ENCODE results near the gene SP7. TPM values are rescaled to one million over a fixed set of nuclear protein-coding genes. Genes with fewer than 3 reads are reported as not detected.
"Not testable (repeated sequence)": the region's sequence is repeated elsewhere in the genome, so short reads cannot be mapped to it uniquely, and the experiment has no call there.

The SP7 gene
- total RNA-seq, 1 donor from 2014 or later = not detected

DNA sequence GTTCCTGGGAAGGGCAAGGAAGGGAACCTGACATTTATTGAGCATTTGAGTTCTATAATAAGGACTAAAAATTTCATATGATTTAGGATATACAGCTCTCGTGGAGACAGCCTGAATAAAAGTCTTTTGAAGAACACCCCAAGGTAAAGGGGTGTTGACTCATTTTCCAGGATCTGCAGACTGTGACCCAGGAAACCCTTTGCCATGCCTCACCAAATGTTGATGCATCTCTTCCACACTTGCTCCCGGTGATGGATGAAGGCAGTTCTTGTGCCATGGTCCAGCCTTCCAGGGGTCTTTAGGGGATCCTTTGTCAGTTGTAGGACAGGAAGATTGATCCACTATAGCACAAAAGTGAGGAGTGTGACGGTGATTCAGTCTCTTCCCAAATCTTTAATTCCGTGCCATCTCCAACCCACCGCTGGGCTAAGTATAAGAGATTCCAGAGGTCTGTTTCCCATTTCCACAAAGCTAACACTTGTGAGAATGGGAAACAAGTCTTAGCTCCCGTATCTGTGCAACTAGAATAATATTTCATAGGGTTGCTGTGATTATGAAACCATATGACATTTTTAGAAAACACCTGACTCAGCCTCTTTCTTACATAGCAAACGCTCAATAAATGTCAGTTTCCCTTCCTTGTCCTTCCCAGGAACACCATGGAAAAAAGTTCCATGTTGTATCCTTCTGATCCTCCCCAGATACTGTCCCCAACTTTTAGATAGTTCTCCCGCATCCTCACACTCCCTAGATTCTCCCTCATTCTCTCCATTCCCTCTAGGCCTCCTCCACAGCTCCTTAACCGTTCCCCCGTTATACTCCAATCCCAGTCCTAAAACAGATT, 15.6 kb downstream of the SP7 start:
- peak in 1 of 2 donors; percentile 20 for DNase-seq (ENCODE audit: low read depth in 2 of 2)

DNA sequence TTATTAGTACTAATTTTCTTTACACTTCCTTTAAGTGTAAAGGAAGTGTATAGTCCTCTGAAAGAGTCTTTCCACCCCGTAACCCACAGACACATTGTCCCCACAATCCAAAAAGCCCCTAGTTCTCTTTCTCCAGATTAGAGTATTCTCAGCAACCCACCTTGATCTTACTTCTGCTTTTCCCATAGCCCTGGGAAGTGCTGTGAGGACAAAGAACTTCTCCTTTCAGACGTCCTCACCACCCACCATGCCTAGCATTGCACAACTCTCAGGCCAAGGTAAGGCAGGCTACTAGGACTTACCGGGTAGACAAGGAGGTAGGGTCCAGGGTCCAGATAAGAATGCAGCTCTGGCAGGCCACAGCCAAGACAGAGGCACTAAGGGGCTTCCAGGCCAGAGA, 22.2 kb downstream of the SP7 start:
- no peak for DNase-seq (ENCODE audit: low read depth in 2 of 2)

DNA sequence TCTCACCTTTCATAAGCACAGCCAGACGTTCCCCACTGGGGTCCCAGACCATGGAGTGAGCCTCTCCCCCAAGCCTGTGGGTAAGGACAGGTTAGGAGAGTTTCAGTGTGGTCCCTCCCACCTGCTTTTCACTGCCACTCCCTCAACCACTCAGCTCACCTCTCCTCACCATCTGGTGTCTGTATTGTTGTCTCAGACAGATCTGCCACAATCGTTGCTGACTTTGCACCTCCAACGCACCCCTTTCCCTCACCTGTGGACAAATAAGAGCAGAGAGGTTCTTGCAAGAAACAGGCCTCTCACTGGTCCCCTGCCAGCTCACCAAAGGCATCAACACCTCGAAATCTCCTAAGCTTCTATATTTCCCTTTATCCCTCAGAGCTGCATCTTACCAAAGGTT, 27.9 kb downstream of the SP7 start:
- DNase-seq (ENCODE audit: low read depth in 2 of 2) = no peak

DNA sequence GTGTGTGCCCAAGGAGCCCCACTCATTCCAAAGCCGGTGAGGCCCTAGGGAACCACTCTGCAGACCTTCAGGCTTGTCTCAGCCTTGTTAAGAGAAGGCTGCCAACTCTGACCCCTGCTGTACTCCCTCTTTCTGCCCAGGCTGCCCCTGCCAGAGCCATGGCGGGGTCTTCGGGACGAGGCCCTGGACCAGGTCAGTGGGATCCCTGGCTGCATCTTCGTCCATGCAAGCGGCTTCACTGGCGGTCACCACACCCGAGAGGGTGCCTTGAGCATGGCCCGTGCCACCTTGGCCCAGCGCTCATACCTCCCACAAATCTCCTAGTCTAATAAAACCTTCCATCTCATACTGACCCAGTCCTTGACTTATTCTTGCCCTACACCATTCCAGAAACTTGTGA, 29.3 kb downstream of the SP7 start:
- DNase-seq (ENCODE audit: low read depth in 2 of 2) = no peak

DNA sequence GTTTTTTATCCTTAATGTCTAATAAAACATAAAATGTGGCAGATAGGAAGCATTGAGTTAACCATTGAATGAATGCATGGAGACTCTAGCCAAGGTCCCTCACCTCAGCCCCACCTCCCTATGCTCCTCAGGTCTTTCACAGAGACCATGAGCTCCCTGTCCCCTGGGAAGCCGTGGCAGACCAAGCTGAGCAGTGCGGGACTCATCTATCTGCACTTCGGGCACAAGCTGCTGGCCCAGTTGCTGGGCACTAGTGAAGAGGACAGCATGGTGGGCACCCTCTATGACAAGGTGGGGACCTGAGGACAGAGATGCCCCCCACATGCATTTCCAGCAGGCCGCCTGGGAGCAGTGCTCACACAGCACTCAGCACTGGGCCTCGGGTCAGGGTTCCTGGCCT, 33.3 kb downstream of the SP7 start:
- DNase-seq (ENCODE audit: low read depth in 2 of 2) = no peak

DNA sequence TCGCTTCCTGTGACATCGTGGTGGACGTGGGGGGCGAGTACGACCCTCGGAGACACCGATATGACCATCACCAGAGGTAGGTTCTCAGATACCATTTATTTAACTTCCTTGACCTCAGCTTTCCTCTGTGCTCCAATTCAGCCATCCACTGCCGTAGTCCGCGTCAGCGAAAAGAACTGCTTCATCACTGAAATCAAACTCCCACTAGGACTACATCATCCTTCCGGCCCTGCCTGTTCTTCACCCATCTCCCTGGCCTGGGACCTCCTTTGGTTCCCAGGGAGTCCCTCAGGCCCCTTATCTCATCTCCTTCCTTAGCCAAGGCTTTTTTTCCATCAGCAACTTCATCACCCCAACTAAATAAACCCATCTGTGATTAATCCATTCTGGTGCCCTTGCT, 36.0 kb downstream of the SP7 start:
- DNase-seq (ENCODE audit: low read depth in 2 of 2) = peak in 1 of 2 donors; percentile 61

DNA sequence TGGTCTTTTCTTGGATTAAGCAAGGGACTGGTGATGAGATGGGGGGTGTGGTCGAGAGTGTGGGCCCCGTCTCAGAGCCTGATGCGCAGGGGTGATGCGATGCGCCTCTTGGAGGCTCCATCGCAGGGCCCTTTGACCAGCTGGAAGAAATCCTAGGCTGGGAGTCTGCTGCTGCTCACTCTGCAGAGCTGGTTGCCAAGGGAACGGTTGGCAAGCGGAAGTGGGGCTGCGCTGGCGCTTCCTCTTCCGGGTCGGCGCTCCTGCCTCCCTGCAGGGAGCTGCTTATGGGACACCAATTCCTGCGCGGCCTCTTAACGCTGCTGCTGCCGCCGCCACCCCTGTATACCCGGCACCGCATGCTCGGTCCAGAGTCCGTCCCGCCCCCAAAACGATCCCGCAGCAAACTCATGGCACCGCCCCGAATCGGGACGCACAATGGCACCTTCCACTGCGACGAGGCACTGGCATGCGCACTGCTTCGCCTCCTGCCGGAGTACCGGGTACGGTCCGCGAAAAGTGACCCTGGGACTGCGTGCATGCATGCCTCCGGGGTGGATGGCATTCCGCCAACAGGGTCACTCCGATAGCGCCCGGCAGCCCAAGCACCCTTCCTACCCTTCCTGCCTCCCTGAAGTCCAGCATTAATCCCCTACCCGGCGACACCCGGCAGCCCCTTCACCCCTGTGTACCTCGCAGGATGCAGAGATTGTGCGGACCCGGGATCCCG, 36.5 kb downstream of the SP7 start, which contains the start of gene MYG1:
MYG1 (plus strand) TSS at position 242 of the 727 bp plus-strand sequence; CDS start at position 285, 43 bp downstream.
- peak; percentile 90 to 91 for DNase-seq (ENCODE audit: low read depth in 2 of 2)

DNA sequence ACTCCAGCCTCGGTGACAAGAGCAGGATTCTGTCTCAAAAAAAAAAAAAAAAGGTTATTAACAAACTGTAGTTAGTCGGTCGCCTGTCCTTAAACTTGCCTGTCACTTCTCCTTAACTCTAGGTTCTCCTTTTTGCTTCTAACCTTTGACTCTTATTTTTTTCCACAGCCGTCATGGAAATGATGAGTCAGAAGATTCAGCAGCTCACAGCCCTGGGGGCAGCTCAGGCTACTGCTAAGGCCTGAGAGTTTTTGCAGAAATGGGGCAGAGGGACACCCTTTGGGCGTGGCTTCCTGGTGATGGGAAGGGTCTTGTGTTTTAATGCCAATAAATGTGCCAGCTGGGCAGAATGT, 37.1 kb downstream of the SP7 start:
- peak; percentile 74 to 84 for DNase-seq (ENCODE audit: low read depth in 2 of 2)

DNA sequence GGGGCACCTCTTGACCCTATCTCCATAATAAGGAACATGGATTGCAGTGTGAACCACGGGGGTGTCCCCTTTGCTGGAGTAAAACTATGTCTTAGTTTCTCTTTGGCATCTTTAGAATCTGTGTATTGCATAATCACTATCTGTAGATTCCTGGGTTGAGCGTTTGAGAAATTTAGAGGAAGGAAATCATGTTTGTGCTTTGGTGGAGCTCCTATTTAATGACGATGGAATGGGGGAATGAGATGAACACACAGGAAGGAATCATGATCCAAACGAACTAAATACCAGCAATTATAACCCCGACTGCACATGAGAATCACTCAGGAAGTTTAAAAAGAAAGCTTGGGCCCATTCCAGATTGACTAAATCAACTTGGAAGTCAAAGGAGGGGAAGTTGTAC, 38.0 kb downstream of the SP7 start:
- DNase-seq (ENCODE audit: low read depth in 2 of 2) = peak in 1 of 2 donors; percentile 94

DNA sequence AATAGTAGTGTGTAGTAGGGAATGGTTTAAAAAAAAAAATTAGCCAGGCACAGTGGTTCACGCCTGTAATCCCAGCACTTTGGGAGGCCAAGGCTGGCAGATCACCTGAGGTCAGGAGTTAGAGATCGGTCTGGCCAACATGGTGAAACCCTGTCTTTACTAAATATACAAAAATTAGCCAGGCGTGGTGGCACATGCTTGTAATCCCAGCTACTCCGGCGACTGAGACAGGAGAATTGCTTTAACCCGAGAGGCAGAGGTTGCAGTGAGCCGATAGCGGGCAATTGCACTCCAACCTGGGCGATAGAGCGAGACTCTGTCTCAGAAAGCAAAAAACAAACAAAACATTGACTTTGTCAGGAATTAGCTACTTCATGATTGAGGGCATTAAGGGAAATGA, 39.0 kb downstream of the SP7 start:
- DNase-seq (ENCODE audit: low read depth in 2 of 2) = not testable (repeated sequence)

DNA sequence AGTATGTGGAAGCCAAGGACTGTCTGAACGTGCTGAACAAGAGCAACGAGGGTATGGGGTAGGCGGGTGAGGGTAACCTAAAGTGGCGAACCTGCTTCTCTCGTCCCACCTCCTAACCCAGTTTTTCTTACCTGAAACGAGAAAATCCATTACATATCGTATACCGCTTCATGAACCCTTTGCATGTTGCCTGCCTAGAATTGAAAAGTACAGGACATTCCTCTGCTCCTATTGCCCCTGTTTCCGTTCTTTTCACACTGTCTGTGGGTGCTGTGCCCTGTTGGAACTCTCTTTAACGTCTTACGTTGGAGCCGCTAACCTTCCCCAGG, 40.3 kb downstream of the SP7 start:
- DNase-seq (ENCODE audit: low read depth in 2 of 2) = no peak

DNA sequence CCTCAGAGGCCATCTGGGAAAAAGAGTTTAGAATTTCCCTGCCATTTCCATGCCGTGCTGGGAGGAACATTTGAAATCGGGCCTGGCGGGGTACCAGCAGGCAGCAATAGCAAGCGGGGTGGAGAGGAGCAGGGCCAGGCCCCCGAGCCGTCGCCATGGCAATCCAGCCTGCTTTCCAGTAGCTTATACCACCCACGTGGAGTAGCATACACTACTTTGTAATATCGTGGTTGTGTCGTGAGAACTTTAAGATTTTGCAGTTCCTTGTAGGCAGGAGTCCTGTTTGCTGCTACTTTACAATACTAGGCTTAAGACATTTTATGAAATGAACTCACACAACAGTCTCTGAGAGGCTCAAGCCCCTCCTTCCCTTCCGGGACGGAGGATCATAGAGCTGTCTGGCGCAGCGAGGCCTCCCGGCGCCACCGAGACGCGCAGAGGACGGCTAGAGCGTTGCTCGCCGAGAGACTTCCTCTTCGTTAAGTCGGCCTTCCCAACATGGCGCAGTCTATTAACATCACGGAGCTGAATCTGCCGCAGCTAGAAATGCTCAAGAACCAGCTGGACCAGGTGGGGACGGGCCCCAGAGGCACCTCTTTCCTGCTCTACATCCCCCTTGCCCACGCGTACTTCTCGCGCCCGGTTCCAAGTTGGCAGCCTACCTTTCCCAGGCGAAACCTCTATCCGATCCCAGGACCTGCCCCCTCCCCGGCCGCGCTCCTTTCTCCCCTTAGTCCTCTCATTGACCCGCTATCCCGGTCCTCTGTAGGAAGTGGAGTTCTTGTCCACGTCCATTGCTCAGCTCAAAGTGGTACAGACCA, 40.9 kb downstream of the SP7 start, which contains the start of gene PFDN5:
PFDN5 (plus strand) TSS at position 473 of the 821 bp plus-strand sequence; CDS start at position 499, 26 bp downstream.
- DNase-seq (ENCODE audit: low read depth in 2 of 2) = peak; percentile 94 to 98

DNA sequence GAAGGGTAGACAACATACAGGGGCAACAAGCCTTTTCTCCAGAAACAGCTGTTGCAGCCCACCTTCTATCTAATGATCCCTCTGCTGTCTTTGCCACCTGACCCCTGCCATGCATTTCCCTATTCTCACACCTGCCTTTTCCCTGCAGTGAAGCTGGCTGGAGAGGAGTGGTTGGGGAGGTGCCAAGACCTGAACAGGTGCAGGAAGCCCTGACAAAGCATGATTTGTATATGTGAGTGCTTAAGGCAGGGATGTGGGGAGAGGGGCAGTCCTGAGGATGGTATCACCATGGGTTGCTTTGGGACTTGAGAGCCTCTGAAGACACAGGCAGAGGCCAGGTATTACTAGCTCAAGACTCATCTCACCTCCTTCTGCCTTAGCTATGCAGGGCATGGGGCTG, 43.7 kb downstream of the SP7 start:
- no peak for DNase-seq (ENCODE audit: low read depth in 2 of 2)

DNA sequence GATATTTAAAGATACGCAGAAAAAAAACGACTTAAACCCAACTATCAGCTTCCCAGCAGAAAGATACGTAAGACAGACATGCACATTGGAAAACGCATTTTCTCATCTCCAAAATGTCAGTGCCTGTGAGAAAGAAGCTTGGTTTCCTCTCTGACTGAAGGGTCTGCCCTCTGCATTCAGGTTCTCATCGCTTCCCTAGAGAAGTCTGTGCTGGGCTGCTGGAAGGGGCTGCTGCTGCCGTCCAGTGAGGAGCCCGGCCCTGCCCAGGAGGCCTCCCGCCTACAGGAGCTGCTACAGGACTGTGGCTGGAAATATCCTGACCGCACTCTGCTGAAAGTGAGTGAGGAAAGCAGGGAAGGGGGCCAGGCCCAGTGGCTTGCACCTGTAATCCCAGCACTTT, 45.5 kb downstream of the SP7 start:
- DNase-seq (ENCODE audit: low read depth in 2 of 2) = peak in 1 of 2 donors; percentile 60

DNA sequence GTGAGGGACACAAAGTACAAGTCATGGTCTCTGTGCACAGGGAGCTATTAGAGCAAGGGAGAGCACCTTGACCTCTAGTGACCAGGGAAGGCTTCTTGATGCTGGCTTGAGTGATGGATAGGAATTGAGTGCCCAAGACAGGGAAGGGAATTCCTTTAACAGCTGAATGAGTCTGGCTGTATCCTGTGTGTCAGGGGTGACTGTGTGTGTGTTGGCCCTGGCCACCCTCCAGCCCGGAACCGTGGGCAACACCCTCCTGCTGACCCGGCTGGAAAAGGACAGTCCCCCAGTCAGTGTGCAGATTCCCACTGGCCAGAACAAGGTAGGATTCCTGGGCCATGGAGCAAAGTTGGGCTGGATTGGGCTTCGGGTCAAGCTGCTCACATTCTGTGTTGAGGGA, 46.3 kb downstream of the SP7 start:
- DNase-seq (ENCODE audit: low read depth in 2 of 2) = peak; percentile 52 to 87

DNA sequence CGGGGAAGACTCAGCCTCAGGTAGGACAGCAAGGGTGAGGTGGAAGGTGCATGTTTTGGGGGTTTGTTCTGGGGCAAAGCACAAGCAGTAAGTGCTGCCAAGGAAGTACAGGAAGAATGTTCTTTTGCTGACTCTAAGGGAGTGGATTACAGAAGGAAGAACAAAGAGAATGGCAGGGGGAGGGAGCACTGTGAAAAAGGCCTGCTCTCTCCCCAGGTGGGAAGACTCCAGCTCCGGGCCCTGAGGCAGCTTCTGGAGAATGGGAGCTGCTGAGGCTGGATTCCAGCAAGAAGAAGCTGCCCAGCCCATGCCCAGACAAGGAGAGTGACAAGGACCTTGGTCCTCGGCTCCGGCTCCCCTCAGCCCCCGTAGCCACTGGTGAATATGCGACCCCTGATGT, 47.8 kb downstream of the SP7 start:
- DNase-seq (ENCODE audit: low read depth in 2 of 2) = peak in 1 of 2 donors; percentile 22

DNA sequence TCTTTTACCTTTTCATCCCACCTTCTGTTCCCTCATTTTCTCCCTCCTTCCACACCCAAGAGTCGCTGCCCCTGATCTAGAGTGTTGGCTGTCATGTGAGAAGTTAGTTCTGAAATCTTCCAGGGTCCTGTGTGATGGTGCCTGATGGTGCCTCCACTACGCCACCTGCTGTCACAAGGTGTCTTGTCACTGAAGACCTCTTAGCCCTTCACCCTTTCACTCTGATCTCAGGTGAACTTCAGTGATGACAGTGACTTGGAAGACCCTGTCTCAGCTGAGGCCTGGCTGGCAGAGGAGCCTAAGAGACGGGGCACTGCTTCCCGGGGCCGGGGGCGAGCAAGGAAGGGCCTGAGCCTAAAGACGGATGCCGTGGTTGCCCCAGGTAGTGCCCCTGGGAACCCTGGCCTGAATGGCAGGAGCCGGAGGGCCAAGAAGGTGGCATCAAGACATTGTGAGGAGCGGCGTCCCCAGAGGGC, 48.4 kb downstream of the SP7 start:
- peak; percentile 79 for DNase-seq (ENCODE audit: low read depth in 2 of 2)

DNA sequence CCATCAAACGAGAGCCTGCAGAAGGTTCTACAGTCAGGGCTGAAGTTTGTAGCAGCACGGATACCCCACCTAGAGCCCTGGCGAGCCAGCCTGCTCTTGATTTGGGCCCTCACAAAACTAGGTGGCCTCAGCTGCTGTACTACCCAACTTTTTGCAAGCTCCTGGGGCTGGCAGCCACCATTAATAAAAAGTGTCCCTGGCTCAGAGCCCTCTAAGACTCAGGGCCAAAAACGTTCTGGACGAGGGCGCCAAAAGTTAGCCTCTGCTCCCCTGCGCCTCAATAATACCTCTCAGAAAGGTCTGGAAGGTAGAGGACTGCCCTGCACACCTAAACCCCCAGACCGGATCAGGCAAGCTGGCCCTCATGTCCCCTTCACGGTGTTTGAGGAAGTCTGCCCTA, 49.7 kb downstream of the SP7 start:
- DNase-seq (ENCODE audit: low read depth in 2 of 2) = no peak

DNA sequence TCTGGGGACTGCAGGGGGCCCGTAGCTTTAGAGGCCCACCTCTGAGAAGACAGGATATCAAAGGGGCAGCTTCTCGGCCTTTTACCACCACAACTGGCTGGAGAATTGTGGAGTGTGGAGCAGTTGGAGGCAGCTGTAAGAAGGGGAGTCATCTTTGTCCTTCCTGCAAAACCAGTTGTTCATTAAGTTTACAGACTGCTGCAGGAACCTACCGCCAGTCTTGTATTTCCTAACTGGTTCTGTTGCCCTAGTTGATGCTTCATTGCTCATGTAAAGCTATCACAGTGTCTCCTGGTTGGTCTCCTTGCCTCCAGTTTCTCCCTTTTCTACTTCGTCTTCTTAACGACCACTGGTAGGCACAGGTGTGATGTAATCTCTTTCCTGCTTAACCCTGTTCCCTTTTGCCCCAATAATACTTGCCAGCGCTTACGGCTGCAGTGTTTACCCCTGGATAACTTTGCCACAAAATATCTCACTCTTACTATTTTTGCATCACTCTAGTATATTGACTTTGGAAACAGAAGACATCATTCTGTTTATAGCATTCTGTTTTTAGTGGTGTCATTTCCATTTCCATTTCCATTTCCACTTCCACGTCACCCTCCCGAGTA, 56.2 kb downstream of the SP7 start:
- no peak for DNase-seq (ENCODE audit: low read depth in 2 of 2)

DNA sequence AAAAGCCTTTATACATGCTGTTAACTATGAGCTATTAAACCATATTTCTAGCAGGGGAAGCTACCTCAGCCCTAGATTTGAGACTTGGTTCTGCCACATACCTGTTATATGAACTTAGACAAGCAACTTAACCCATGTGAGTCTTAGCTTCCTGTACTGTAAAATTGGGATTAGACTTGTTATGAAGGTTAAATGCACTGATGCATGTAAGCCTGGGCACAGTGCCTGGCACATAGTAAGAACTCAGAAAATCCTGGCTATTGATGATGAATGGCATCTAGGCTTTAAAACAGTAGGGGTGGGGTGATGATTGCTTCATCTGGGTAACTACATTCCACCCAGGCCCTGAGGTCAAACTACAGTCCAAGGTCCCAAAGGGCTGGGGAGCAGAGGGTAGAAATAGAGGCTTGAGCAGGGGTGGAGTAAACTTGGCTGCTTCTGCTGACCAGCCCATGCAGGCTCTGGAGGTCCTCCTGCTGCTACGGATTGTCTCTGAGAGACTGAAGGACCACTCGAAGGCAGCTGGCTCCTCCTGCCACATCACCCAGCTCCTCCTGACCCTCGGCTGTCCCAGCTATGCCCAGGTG, 56.8 kb downstream of the SP7 start:
- DNase-seq (ENCODE audit: low read depth in 2 of 2) = no peak

DNA sequence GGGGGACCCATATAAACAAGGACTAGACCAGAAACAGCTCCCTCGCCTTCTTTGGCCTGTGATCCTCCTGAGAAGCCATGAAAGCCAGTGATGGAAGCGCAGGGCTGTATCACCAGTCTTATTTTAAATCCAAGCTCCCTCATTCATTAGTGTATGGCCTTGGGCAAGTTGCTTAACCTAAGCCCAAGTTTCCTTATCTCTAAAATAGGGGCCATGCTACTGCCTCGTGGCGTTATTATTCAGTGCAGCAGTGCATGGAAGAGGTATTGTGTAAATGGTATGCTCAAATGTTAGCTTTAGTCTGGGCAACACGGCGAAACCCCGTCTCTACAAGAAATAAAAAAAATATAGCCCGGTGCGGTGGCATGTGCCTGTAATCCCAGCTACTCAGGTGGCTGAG, 58.2 kb downstream of the SP7 start:
- DNase-seq (ENCODE audit: low read depth in 2 of 2) = no peak

Data from lung microvascular endothelial cell (primary cell).